GM23338 (cell line): Measurements from ENCODE around the gene CLDN6. TPM values are rescaled to one million over a fixed set of nuclear protein-coding genes. Genes with fewer than 3 reads are reported as not detected.

ENCODE experiments used
- ATAC-seq: fragments of 200-7000 bp; cut with Tn5 transposase; 3 replicates; pipeline ENCODE4 v1.9.1; 2020
- DNase-seq: peaks from one replicate; pipeline ENCODE4 v3.0.0-alpha.2; 2015; ENCODE audit warnings: low spot score
- H2AFZ ChIP-seq: fragments of 200-600 bp; sonication (generic); 2 replicates; pipeline ENCODE4 v1.8.0; 2016; ENCODE audit warnings: antibody characterized with exemption, mild to moderate bottlenecking, moderate library complexity
- H3F3A ChIP-seq: fragments of 200-600 bp; sonication (generic); replicated peaks from 2 replicates; pipeline ENCODE4 v1.8.0; 2017; ENCODE audit warnings: antibody characterized with exemption, mixed run types, low read depth
- H3K27ac ChIP-seq: fragments of 200-600 bp; sonication (generic); 2 replicates; pipeline ENCODE4 v1.6.1; 2016; ENCODE audit warnings: low read depth
- H3K27me3 ChIP-seq: fragments of 200-600 bp; sonication (generic); 2 replicates; pipeline ENCODE4 v1.8.0; 2016; ENCODE audit warnings: mild to moderate bottlenecking, mixed run types, moderate library complexity; ENCODE audit not compliant: insufficient read depth
- H3K36me3 ChIP-seq: fragments of 200-600 bp; sonication (generic); 2 replicates; pipeline ENCODE4 v1.8.0; 2016; ENCODE audit warnings: mild to moderate bottlenecking; ENCODE audit not compliant: insufficient read depth
- H3K4me1 ChIP-seq: fragments of 200-600 bp; sonication (generic); 2 replicates; pipeline ENCODE4 v1.8.0; 2016; ENCODE audit warnings: mild to moderate bottlenecking, moderate library complexity; ENCODE audit not compliant: insufficient read depth
- H3K4me2 ChIP-seq: fragments of 200-600 bp; sonication (generic); 2 replicates; pipeline ENCODE4 v1.7.1; 2017; ENCODE audit warnings: mixed run types
- H3K4me3 ChIP-seq: fragments of 200-600 bp; sonication (generic); 2 replicates; pipeline ENCODE4 v1.6.1; 2016; ENCODE audit warnings: mixed run types
- H3K79me2 ChIP-seq: fragments of 200-600 bp; sonication (generic); replicated peaks from 2 replicates; pipeline ENCODE4 v1.8.0; 2017; ENCODE audit warnings: mild to moderate bottlenecking; ENCODE audit not compliant: insufficient read depth
- H3K9me2 ChIP-seq: fragments of 200-600 bp; sonication (generic); 2 replicates; pipeline ENCODE4 v1.8.0; 2017; ENCODE audit not compliant: insufficient read depth
- H4K20me1 ChIP-seq: fragments of 200-600 bp; sonication (generic); replicated peaks from 2 replicates; pipeline ENCODE4 v1.8.0; 2017; ENCODE audit warnings: mild to moderate bottlenecking; ENCODE audit not compliant: insufficient read depth
- H3K27ac Mint-ChIP-seq: 2 replicates; pipeline ENCODE4 v1.8.0; 2020; ENCODE audit warnings: inconsistent platforms, mild to moderate bottlenecking, moderate library complexity, mixed read lengths
- H3K27me3 Mint-ChIP-seq: 3 replicates; pipeline ENCODE4 v1.8.0; 2022; ENCODE audit warnings: low read depth, mild to moderate bottlenecking, moderate library complexity, mixed read lengths, inconsistent platforms; ENCODE audit not compliant: insufficient read depth, poor library complexity
- H3K36me3 Mint-ChIP-seq: 3 replicates; pipeline ENCODE4 v1.8.0; 2021; ENCODE audit warnings: low read depth, mild to moderate bottlenecking, inconsistent platforms, moderate library complexity, mixed read lengths
- H3K4me1 Mint-ChIP-seq: 3 replicates; pipeline ENCODE4 v1.8.0; 2020; ENCODE audit warnings: mild to moderate bottlenecking, inconsistent platforms, mixed read lengths
- H3K4me3 Mint-ChIP-seq: 3 replicates; pipeline ENCODE4 v1.8.0; 2021; ENCODE audit warnings: moderate library complexity, mild to moderate bottlenecking, inconsistent platforms, mixed read lengths
- H3K9me3 Mint-ChIP-seq: 3 replicates; pipeline ENCODE4 v1.8.0; 2020; ENCODE audit warnings: moderate library complexity, mild to moderate bottlenecking, inconsistent platforms, mixed read lengths
- CREB1 ChIP-seq: fragments of 250-450 bp; sonication (Bioruptor Pico); IDR thresholded peaks from 2 replicates; pipeline ENCODE4 v1.5.0; 2020; ENCODE audit warnings: low read depth, mild to moderate bottlenecking, moderate library complexity
- EZH2 ChIP-seq: fragments of 200-600 bp; sonication (generic); IDR thresholded peaks from one replicate; pipeline ENCODE4 v1.8.0; 2017; ENCODE audit warnings: antibody characterized with exemption, mild to moderate bottlenecking, low read depth; ENCODE audit not compliant: unreplicated experiment
- EZH2phosphoT487 ChIP-seq: fragments of 200-600 bp; sonication (generic); IDR thresholded peaks from one replicate; pipeline ENCODE4 v1.8.1; 2018; ENCODE audit warnings: antibody characterized with exemption; ENCODE audit not compliant: unreplicated experiment
- JUNB ChIP-seq: IDR thresholded peaks from one replicate; pipeline ENCODE4 v1.6.1; 2016; ENCODE audit warnings: antibody characterized with exemption; ENCODE audit not compliant: unreplicated experiment
- NANOG ChIP-seq: IDR thresholded peaks from 2 replicates; pipeline ENCODE4 v1.6.1; 2016; ENCODE audit warnings: antibody characterized with exemption, borderline replicate concordance
- POLR2AphosphoS5 ChIP-seq: IDR thresholded peaks from 2 replicates; pipeline ENCODE4 v1.6.1; 2016; ENCODE audit warnings: antibody characterized with exemption, low read depth
- REST ChIP-seq: IDR thresholded peaks from one replicate; pipeline ENCODE4 v1.6.1; 2018; ENCODE audit warnings: antibody characterized with exemption; ENCODE audit not compliant: unreplicated experiment
- STAT1 ChIP-seq: IDR thresholded peaks from one replicate; pipeline ENCODE4 v1.6.1; 2016; ENCODE audit warnings: antibody characterized with exemption; ENCODE audit not compliant: unreplicated experiment
- ZNF114 ChIP-seq: fragments of 250-450 bp; sonication (Bioruptor Pico); IDR thresholded peaks from 2 replicates; pipeline ENCODE4 v1.5.0; 2020; ENCODE audit warnings: mild to moderate bottlenecking, moderate library complexity
- ZNF331 ChIP-seq: fragments of 250-450 bp; sonication (Bioruptor Pico); IDR thresholded peaks from 2 replicates; pipeline ENCODE4 v1.5.0; 2020; ENCODE audit warnings: low read depth, mild to moderate bottlenecking, moderate library complexity
- polyA plus RNA-seq: library from polyadenylated mRNA; unstranded; fragments of >200 nt; fragmentation: Nextera tagmentation; extraction: Ambion mirVana; gene quantifications from 2 replicates; pipeline ENCODE4 v1.2.1, GENCODE V29; 2016
- total RNA-seq: library from RNA; depleted of rRNA; stranded (reverse); fragments of >200 nt; shearing (Covaris generic); gene quantifications from 2 replicates; pipeline ENCODE4 v1.2.3, GENCODE V29; 2014
- TF ChIP-seq, protein P1 (sequence below): fragments of 250-450 bp; sonication (Bioruptor Pico); IDR thresholded peaks from 2 replicates; pipeline ENCODE4 v1.5.0; 2020; ENCODE audit warnings: mild to moderate bottlenecking, moderate library complexity
- TF ChIP-seq, protein P2 (sequence below): IDR thresholded peaks from 2 replicates; pipeline ENCODE4 v1.6.1; 2016; ENCODE audit warnings: antibody characterized with exemption

The CLDN6 gene
- total and polyA plus RNA-seq, 2 experiments from 2014 or later: 537 to 1,028 TPM

DNA sequence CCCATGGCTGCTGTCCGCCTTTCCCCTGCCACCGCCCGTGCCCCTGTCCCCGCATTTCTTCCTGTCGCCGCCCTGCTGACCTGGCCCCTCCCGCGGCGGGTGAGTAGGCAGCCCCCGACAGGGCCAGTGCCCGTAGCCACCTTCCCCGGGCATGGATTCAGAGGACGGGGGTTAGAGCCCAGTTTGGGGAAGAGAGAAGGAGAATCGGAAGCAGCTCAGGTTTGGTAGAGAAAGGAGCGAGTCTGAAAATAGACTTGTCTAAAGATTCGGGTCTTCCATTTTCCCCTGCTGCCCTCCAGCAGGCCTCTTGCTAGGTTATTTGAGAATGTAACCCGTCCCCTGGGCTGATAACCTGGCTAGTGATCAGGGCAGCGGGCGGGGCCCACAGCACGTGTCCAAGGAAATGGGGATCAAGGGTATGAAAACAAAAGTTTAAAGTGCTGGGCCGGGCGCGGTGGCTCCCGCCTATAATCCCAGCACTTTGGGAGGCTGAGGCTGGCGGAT lies 13.2 kb downstream of the CLDN6 start:
- Histone ChIP-seq H3K36me3 (no peaks in the 10 kb centered on the region), H3K4me2 (peak overlapping the region; percentile 90), H2AFZ (no peak overlapping the region), H3K4me1 (peaks cover 41% of the 10 kb centered on the region), H3K9me2 (no peaks in the 10 kb centered on the region), H3K79me2 (no peaks in the 10 kb centered on the region), H4K20me1 (no peaks in the 10 kb centered on the region), H3K27ac (peak overlapping the region; percentile 90), H3K4me3 (peak overlapping the region; percentile 74), H3F3A (peaks cover 28% of the 10 kb centered on the region), H3K27me3 (no peaks in the 10 kb centered on the region)
- peak overlapping the region; percentile 82 for H3K4me3 Mint-ChIP-seq
- peak; percentile 83 for DNase-seq
- H3K9me3 Mint-ChIP-seq: no peaks in the 10 kb centered on the region
- H3K27me3 Mint-ChIP-seq: peaks cover 26% of the 10 kb centered on the region
- TF ChIP-seq POLR2AphosphoS5 (peak; percentile 49; the same call in 1 of the 2 replicates), ZNF114 (CRISPR knock-in tag) (no peak)
- H3K36me3 Mint-ChIP-seq: peaks cover 13% of the 10 kb centered on the region
- no peak for ATAC-seq
- peak overlapping the region; percentile 84 for H3K27ac Mint-ChIP-seq
- peaks cover 38% of the 10 kb centered on the region for H3K4me1 Mint-ChIP-seq

GRCh38 chr16:3004319-3004718 lies 13.7 kb downstream of the CLDN6 start:
- Histone ChIP-seq H3K36me3 (no peaks in the 10 kb centered on the region), H3F3A (peaks cover 25% of the 10 kb centered on the region), H3K9me2 (no peaks in the 10 kb centered on the region), H3K27ac (no peak overlapping the region), H3K4me3 (no peak overlapping the region), H3K27me3 (no peaks in the 10 kb centered on the region), H3K4me2 (no peak overlapping the region), H2AFZ (no peak overlapping the region), H4K20me1 (no peaks in the 10 kb centered on the region), H3K79me2 (no peaks in the 10 kb centered on the region), H3K4me1 (peaks cover 37% of the 10 kb centered on the region)
- H3K27ac Mint-ChIP-seq: no peak overlapping the region
- peaks cover 22% of the 10 kb centered on the region for H3K27me3 Mint-ChIP-seq
- no peak for ATAC-seq
- DNase-seq: no peak
- peaks cover 13% of the 10 kb centered on the region for H3K36me3 Mint-ChIP-seq
- peak overlapping the region; percentile 82; the same call in 2 of the 3 replicates for H3K4me3 Mint-ChIP-seq
- H3K4me1 Mint-ChIP-seq: peaks cover 35% of the 10 kb centered on the region
- H3K9me3 Mint-ChIP-seq: no peaks in the 10 kb centered on the region
- no peak for TF ChIP-seq REST
- no peak for TF ChIP-seq EZH2phosphoT487
- TF ChIP-seq ZNF331 (CRISPR knock-in tag): no peak
- TF ChIP-seq, protein P1, sequence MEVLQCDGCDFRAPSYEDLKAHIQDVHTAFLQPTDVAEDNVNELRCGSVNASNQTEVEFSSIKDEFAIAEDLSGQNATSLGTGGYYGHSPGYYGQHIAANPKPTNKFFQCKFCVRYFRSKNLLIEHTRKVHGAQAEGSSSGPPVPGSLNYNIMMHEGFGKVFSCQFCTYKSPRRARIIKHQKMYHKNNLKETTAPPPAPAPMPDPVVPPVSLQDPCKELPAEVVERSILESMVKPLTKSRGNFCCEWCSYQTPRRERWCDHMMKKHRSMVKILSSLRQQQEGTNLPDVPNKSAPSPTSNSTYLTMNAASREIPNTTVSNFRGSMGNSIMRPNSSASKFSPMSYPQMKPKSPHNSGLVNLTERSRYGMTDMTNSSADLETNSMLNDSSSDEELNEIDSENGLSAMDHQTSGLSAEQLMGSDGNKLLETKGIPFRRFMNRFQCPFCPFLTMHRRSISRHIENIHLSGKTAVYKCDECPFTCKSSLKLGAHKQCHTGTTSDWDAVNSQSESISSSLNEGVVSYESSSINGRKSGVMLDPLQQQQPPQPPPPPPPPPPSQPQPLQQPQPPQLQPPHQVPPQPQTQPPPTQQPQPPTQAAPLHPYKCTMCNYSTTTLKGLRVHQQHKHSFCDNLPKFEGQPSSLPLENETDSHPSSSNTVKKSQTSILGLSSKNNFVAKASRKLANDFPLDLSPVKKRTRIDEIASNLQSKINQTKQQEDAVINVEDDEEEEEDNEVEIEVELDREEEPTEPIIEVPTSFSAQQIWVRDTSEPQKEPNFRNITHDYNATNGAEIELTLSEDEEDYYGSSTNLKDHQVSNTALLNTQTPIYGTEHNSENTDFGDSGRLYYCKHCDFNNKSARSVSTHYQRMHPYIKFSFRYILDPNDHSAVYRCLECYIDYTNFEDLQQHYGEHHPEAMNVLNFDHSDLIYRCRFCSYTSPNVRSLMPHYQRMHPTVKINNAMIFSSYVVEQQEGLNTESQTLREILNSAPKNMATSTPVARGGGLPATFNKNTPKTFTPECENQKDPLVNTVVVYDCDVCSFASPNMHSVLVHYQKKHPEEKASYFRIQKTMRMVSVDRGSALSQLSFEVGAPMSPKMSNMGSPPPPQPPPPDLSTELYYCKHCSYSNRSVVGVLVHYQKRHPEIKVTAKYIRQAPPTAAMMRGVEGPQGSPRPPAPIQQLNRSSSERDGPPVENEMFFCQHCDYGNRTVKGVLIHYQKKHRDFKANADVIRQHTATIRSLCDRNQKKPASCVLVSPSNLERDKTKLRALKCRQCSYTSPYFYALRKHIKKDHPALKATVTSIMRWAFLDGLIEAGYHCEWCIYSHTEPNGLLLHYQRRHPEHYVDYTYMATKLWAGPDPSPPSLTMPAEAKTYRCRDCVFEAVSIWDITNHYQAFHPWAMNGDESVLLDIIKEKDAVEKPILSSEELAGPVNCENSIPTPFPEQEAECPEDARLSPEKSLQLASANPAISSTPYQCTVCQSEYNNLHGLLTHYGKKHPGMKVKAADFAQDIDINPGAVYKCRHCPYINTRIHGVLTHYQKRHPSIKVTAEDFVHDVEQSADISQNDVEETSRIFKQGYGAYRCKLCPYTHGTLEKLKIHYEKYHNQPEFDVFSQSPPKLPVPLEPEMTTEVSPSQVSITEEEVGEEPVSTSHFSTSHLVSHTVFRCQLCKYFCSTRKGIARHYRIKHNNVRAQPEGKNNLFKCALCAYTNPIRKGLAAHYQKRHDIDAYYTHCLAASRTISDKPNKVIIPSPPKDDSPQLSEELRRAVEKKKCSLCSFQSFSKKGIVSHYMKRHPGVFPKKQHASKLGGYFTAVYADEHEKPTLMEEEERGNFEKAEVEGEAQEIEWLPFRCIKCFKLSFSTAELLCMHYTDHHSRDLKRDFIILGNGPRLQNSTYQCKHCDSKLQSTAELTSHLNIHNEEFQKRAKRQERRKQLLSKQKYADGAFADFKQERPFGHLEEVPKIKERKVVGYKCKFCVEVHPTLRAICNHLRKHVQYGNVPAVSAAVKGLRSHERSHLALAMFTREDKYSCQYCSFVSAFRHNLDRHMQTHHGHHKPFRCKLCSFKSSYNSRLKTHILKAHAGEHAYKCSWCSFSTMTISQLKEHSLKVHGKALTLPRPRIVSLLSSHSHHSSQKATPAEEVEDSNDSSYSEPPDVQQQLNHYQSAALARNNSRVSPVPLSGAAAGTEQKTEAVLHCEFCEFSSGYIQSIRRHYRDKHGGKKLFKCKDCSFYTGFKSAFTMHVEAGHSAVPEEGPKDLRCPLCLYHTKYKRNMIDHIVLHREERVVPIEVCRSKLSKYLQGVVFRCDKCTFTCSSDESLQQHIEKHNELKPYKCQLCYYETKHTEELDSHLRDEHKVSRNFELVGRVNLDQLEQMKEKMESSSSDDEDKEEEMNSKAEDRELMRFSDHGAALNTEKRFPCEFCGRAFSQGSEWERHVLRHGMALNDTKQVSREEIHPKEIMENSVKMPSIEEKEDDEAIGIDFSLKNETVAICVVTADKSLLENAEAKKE (CRISPR knock-in tag): no peak
- TF ChIP-seq, protein P2, sequence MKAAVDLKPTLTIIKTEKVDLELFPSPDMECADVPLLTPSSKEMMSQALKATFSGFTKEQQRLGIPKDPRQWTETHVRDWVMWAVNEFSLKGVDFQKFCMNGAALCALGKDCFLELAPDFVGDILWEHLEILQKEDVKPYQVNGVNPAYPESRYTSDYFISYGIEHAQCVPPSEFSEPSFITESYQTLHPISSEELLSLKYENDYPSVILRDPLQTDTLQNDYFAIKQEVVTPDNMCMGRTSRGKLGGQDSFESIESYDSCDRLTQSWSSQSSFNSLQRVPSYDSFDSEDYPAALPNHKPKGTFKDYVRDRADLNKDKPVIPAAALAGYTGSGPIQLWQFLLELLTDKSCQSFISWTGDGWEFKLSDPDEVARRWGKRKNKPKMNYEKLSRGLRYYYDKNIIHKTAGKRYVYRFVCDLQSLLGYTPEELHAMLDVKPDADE: no peak
- no peak for TF ChIP-seq STAT1
- no peak for TF ChIP-seq EZH2
- TF ChIP-seq JUNB: no peak
- TF ChIP-seq CREB1: no peak
- TF ChIP-seq ZNF114 (CRISPR knock-in tag): no peak
- no peak for TF ChIP-seq POLR2AphosphoS5
- no peak for TF ChIP-seq NANOG
